Neural progenitor cell (in vitro differentiated cells): ENCODE results near the gene FLVCR1.

Experiments used
- CTCF ChIP-seq: fragments of 200-600 bp; sonication (generic); IDR thresholded peaks from 2 replicates; pipeline ENCODE4 v1.5.1; 2017; ENCODE audit warnings: antibody characterized with exemption, mild to moderate bottlenecking
- EZH2 ChIP-seq: fragments of 200-600 bp; sonication (generic); IDR thresholded peaks from 2 replicates; pipeline ENCODE4 v1.6.1; 2017; ENCODE audit warnings: antibody characterized with exemption, mild to moderate bottlenecking, moderate library complexity
- EZH2phosphoT487 ChIP-seq: fragments of 200-600 bp; sonication (generic); IDR thresholded peaks from 2 replicates; pipeline ENCODE4 v1.6.1; 2017; ENCODE audit warnings: antibody characterized with exemption

GRCh38 chr1:212847549-212847948 lies 10.5 kb upstream of the FLVCR1 start, which contains the start of gene SPATA45:
- TF ChIP-seq CTCF (no peak), EZH2phosphoT487 (no peak), EZH2 (no peak)
